UCSD-AML1 (cell line): ENCODE results near the gene MAF.

Source experiments
- DNase-seq: peaks from one replicate; lab custom pipeline; 2025; ENCODE audit not compliant: unreplicated experiment; lab: John Stamatoyannopoulos, UW

Gene MAF

DNA sequence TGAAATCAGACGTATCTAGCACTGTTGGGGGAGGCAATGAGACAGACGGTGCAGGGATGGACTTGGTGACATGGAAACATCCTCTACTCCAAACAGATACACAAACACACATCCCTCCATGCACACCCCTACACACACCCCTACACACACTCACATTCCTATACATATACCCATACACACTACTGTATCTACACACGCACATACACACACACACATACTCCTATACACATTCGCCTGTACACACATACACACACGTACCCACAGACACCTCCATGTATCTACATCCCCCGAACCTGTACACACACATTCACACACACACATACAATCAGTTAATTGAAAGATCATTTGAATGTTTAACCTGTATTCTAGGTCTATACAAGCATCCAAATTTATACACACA is 53.5 kb downstream of the MAF start:
- no peak for DNase-seq
